ENCODE measurements around the gene MAMDC2.
A peak's percentile ranks its signal among the peaks of the same experiment; 100 is the strongest.

The MAMDC2 gene

GRCh38 chr9:70066418-70066817 lies 22.8 kb downstream of the MAMDC2 start:
- DNase-seq: no peak

DNA sequence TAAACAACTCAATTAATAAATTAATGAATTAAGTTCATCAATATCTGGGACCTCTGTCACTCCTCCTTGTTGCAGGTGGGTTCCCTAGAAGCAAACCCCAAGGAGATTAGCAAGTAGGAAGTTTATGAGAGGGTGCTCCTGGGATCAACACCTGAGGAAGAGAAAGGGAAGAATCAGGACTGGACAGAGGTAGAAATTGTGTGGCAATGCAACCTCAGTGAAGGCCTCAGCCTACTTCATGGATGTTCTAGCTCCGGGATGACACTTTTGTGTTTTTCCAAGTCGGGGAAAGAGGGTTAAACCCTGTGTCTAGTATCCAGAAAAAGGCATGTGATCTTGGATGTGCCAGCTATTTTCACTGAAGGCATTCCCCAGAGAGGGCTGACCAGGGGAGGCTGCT lies 23.2 kb downstream of the MAMDC2 start:
- DNase-seq: no peak

DNA sequence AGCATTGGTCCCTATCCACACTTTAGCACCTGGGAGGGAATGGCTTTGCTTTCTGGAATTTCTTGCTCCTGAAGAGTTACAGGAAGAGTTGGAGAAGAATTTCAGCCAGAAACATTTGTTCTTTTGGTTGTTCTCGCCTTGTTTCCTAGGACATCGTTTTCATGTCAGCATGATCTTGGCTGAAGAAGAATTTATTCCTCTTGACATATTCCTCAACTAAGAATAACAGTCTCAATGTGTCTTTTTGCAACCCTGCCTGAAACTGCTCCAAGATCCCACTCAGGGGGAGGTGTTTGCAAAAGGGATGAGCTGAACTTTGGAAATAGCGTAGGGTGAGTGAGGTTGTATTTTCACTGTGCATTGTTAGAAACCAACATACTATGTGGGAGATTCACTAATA lies 26.1 kb downstream of the MAMDC2 start:
- no peak for DNase-seq

DNA sequence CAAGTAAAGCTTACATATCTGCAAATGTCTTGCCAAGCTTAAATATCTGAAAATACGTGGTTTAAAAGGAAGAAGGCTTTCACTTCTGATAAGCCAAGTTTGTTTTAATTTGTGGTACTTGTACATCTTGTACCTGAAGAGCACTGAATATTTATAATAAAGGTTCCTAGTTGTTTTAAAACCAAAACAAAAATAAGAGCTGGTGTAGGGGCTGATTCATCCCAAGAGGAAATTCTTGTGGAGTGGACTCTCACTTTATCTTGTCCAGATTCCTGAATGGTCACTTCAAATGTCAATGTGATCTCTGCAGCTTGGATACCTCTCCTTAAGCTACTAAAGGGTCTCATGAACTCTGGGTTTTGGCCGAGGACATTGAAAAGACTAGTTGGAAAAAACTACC lies 29.5 kb downstream of the MAMDC2 start:
- DNase-seq: no peak

- no peak for DNase-seq
Measured at GRCh38 chr9:70073756-70074155, 30.1 kb downstream of the MAMDC2 start.

DNA sequence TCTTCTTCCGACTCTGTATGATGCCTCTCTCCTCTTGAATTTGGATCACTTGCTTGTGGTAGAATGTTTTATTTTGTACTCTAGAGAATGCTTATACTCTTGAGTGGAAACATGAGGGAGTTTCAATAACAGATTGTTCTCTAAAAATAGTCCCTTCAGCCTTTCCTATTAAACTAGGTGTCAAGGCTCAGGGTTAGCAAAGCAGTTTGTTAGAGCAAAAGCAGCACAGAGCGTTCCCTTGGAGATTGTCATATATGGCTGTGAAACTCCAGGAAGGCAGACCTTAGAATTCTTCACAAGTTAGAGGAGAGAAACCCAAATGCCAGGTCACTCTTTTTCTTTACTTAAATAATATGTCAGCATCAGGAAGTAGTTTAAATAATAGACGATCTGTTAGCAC lies 33.0 kb downstream of the MAMDC2 start:
- DNase-seq: no peak

DNA sequence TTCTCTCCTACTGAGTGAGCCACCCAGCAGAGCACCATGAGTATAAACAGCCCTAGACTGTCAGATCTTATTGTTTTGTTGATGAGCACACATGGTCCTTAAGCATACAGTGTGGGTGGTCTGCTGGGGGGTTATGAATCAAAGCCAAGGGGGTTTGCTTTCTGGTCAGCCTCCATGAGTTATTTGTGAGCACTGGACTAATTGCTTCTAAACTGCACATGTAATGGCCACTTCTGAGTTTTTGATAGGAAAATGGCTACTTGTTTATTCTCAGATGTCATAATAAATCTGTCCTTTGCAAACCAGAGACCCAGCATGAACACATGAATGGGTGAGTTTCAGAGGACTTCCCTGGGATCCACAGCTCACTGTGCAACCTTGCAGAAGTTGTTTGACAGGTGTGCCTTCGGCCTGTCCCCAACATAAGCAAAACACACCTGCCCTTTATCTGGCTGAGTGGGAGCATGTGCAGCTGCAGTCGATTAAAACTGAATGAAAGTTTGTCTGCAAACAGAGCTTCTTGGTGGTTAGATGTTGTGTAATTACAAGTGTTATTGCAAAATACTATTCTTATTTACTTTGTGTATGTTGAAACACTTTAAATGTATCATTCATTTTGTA lies 35.9 kb downstream of the MAMDC2 start:
- DNase-seq: peak; percentile 39

DNA sequence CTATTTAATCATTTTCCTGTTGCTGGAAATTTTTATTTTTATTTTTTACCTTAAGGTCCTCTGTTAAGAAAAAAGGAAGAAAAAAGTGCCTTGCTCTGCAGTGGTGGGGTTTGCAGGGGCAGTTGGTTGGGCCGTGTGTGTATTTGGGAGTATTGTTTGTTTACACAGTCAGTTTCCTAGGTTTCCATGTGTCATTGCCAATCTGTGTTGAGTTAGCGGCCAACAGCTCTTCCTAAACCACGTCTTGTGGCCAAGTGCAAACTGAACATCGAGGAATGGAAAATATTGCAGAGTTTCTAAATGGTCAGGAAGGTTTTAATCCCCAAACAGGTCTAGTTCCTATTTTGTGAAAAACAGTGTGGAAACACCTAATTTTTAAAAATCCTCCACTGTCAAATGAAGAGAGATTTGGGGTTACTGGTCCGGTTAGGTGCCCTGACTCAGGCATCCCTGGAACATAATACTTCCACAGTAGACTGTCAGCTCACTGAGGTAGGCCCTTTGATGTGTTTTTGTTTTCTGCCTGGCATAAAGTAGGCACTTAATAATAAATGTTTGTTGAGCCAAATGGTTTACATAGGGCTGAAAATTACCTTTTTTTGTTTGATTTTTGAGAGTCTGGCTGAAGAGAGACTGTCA lies 37.0 kb downstream of the MAMDC2 start:
- DNase-seq: peak; percentile 10

GRCh38 chr9:70081120-70081495 lies 37.5 kb downstream of the MAMDC2 start:
- peak; percentile 12 for DNase-seq

GRCh38 chr9:70083429-70083828 lies 39.8 kb downstream of the MAMDC2 start:
- DNase-seq: no peak

DNA sequence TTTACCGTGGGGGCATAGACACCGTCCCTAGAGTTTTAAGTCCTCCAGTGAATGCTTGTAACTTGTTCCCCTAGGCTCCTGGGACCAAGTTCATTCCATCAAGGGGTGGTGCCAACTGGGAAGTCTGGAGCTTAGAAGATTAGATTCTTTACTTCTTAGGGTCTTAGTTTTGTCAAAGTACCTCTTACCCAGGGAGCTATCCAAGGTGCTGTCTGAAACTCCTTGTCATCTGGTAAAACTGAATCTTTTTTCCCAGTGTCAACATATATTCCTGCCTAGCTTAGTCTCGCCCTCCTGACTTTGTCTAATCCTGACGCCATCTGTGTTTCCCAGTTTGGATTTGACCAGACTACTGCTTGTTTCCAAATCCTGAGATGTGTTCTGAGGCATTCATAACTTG lies 41.6 kb downstream of the MAMDC2 start:
- no peak for DNase-seq

DNA sequence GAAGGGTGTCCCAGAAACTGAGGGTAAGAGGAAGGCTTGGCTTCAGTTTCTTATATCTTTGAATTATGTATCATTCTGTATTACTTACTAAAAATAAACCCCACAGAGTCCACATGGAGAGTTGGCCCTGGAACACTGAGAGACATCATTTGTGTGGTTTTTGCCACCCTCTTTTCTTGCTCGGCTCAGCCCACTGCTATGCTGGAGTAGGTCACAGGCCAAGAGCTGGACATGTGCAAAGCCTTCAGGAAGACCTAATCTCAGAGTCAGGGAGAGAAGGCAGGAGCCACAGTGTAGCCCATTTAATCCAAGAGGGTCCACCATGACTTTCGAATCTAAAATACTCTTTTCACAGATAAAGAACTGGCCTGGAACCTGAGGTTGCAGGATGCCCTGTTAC lies 47.5 kb downstream of the MAMDC2 start:
- no peak for DNase-seq

DNA sequence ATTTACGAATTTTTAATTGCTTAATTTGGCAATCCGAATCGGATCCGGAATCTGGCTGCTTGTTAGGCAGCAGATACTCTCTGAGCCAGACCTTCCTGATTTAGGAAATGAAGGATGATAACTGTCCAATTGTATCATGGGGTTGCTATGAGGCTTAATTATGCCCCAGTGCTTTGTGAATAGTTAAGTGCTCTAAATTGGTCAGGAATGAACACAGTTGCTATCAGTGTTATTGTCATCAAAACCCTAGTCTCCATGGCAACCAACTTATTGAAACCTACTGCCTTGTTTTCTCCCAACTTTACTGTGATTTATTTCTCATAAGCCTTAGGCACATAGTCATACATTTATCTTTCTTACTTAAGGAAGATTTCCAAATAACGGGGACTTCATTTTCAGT lies 47.9 kb downstream of the MAMDC2 start:
- no peak for DNase-seq

DNA sequence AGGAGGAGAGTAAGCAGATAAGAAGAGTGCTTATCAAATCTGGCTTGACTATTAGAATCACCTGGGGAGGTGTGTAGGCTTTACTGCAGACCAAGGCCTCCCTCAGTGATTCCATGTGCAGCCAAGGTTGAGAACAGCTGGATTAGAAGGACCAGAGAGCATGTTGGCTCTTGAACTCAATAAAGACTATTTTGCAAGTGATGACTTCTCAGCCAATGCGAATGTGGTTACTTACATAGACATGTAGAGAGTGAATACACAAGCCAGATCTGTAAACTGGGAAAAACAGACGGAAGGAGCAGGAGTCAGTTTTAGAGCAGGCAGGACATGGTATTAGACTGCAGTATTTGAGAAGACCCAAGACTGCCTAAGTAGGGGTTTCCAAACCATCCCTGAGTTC lies 48.5 kb downstream of the MAMDC2 start:
- no peak for DNase-seq

DNA sequence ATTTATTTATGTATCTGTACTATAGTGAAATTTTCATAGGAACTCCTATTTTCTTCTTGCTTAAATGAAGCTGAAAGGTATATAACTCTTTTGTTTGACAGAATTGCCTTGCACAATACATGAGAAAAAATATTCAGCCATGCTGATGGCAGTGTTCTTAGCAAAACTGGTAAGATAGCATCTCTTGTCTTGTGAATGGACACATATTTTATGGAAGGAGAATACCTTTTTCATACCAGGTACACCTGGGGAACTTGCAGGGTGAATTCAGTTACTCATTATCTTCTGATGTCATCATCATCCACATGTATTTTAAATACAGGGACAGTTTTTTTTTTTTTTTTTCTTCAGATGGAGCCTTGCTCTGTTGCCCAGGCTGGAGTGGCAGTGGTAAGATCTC lies 49.4 kb downstream of the MAMDC2 start:
- no peak for DNase-seq

DNA sequence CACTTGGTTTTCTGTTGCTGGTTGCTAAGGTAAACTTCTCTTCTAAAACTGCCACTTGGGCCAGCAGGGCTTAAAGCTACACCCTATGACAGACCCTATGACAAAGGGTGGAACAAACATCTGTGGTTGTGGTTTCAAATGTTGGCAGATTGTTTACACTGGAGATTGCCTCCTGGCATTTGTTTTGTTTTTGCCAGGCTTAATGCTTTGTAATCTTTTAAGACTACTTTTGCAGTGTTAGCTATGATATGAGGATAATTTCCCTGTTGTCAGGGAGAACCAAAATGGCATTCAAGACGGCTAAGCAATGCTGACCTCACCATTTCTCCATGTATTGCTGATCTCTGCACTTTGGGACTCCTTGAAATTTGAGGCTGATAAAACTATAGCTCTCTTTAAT lies 50.3 kb downstream of the MAMDC2 start:
- DNase-seq: no peak

GRCh38 chr9:70094747-70095146 lies 51.1 kb downstream of the MAMDC2 start:
- DNase-seq: no peak

DNA sequence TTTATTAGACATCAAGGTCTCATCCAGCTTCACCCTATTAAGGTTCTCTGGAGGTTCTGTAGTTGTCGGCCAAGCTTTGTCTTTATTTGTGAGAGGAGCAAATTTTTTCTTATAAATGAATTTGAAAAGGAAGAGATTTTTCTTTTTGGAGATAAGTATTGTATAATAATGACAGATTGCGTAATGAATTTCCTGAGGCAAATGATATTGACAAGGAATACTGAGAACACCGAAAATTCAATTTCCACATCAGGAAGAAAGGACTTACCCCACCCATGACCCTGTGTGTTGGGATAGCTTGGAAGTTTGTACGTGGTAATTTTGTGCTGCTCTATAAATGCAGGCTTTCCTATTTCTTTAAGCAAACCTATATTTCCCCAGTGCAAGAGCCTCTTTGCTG lies 53.5 kb downstream of the MAMDC2 start:
- DNase-seq: no peak

DNA sequence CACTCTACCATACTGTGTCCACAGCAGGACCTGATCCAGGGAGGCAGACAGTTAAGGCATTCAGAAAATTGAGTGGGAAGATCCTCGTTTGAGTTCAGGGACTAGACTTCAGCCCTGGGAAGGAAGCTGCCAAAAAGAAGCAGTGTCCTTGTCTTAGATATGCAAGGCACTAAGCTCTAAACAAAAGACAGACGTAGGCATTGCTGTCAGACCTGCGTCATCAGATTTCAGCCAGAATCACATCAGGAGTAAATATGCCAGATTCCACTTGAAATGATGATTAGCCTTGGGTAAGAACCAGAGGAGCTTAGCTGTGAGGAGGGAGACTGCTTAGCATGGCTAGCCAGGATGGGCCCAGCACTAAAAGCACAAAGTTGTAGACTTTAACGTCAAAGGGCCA lies 56.7 kb downstream of the MAMDC2 start:
- no peak for DNase-seq

DNA sequence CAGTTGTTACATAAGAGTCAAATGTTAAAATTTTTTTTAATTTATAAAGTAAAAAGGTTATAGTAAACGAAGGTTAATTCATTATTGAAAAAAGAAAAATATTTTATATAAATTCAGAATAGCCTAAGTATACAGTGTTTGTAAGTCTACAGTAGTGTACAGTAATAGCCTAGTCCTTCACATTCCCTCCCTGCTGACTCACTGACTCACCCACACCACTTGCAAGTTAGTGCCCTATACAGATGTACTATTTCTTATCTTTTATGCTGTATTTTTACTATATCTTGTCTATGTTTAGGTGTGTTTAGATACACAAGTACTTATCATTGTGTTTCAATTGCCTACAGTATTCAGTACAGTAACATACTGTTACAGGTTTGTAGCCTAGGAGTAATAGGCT lies 57.6 kb downstream of the MAMDC2 start:
- no peak for DNase-seq

- DNase-seq: no peak
Measured at GRCh38 chr9:70105147-70105546, 61.5 kb downstream of the MAMDC2 start.

DNA sequence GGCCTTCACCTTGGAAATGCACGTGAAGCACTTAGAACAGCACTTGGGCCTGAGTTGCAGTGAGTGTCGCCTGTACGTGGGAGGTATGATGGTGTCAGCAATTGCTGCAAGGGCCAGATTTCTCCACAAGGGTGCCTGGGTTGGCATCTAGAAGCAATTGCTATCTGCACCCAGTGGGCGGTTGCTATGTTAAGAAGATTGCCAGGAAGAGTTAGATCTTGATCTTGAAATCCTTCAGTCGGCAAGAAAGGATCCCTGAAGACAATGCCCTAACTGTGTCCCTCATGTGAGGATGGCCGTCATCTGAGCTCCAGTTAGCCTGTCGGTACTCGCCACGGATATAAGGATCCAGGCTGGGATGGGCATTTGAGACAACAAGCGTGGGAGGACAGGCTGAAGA lies 62.9 kb downstream of the MAMDC2 start:
- peak; percentile 62 for DNase-seq

DNA sequence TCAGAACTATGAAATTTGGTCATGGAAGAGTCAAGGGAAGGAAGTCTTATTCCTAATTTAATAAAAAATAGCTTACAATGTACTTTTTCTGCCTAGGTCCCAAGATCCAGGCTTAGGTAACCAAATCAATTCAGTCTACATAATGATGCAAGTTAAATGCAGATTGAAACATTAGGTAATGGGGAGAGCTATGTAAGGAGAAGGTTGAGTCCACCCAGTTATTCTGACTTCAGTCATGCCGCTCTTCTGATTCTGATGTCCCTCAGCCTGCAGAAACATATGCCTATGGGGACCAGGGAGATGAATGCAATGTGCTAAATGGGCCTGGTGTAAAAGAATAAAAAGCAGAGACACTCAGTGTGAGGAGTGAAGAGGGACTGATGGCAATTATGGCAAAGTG lies 63.9 kb downstream of the MAMDC2 start:
- DNase-seq: no peak

GRCh38 chr9:70108181-70108580 lies 64.5 kb downstream of the MAMDC2 start:
- DNase-seq: no peak
